Middle frontal gyrus (tissue), 1 donor: ENCODE results near the gene NFIA.

Source experiments
- DNase-seq: peaks from one replicate; pipeline ENCODE4 v3.0.0-alpha.2; 2015; ENCODE audit warnings: low spot score; ENCODE audit errors: extremely low spot score

Gene NFIA

GRCh38 chr1:61244114-61244513, 161.8 kb downstream of the NFIA start:
- DNase-seq = no peak

- DNase-seq = no peak
Observed at GRCh38 chr1:61245696-61246400, 163.5 kb downstream of the NFIA start.

DNA sequence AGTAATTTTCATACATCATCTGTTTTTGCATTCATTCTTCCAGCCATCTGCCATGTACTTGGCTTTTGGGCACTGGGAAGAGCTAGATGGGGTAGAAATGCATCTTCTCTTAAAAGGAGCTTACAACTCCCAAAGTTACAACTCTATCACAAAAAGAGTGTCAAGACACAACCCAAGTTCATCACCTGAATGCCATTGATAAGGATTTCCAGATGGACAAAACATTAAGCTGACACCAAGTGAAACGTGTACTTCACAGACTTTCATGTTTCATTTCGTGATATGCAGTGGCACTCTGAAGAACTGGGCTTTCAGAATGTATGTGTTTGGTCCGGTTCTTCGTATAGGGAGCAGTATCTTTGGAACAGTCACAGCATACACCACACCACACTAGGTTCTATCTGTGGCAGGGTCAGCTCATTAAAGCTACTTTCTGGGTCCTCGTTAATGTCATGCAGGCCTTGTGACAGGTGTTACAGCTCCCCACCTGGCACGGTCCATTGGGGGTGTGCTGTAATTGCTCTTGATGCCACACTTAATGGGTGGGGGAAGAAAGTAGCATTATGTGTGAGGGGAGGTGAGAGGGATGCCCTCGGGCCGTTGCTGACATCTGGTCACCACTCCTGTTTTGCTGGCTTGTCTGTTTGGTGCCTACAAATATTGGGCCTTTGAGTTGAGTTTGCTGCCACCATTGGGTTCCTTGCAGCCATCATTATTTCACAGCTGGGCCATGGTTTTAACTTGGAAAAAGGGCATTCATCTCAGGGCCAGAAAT, 164.9 kb downstream of the NFIA start:
- no peak for DNase-seq

- no peak for DNase-seq
Observed at GRCh38 chr1:61247881-61248752, 165.8 kb downstream of the NFIA start.

DNA sequence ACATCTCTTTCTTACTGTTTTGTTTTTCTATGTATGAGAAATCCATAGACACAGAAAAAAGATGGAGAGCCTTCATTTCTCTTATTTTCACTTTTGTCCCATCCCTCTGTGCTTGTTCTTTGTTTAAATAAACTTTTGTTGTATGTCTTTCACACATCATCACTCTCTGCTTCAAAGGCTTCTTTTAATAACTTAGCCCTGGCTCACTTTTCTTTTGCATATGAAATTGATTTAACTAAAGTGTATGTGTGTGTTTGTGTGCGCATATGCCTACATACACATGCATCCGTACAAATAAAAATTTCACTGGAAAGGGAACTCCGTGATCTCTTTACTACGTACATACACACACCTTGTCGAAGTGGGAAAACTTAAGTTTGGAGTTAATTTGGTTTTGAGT, 168.6 kb downstream of the NFIA start:
- no peak for DNase-seq

DNA sequence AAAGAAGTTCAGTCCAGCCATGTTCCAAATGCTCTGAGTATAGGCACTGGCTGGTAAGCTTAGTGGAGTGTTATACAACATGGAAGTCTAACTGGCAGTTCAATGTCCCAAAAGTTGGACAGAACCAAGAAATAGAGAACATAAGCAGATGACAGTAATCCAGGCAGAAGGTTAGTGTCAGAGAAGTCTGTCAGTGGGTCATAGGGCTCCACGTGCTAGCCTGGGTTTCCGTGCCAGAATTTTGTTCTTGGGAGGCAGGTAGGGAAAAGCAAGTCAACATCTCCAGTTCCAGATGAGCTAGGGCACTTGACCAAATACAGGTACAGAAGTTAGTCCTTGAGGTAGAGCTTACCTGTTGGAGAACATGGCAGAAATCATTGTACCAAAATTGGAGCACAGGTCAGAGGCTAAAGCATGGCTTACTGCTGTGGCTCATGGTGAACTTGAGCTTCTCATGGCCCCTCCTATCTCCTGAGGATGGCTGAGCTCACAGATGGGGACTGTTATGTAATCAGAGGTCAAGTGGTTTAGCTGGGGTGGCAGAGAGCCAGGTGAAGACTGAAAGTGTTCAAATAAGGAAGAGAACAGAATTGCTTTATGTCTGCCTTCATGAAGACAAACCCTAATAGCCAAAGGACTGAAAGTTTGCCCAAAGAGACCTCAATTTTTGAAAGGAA, 170.8 kb downstream of the NFIA start:
- no peak for DNase-seq

- DNase-seq = no peak
Observed at GRCh38 chr1:61253912-61254633, 171.7 kb downstream of the NFIA start.

- DNase-seq = no peak
Observed at GRCh38 chr1:61254634-61255357, 172.4 kb downstream of the NFIA start.

DNA sequence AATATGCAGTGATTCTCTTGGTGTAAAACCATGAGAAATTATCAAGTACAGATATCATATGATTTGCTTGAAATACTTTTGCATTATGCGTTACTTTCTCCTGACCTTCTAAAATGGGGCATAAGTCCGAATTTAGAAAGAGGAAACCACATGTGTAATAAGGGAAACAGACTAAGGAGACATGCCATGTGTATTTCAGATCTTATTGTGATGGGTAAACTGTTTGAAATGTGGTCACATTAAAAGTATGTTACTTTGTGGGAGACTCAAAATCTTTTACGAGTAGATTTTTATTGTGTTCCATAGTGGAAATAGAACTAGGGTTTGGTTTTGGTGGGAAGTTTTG, 173.0 kb downstream of the NFIA start:
- no peak for DNase-seq

- no peak for DNase-seq
Observed at GRCh38 chr1:61259379-61260148, 177.2 kb downstream of the NFIA start.

DNA sequence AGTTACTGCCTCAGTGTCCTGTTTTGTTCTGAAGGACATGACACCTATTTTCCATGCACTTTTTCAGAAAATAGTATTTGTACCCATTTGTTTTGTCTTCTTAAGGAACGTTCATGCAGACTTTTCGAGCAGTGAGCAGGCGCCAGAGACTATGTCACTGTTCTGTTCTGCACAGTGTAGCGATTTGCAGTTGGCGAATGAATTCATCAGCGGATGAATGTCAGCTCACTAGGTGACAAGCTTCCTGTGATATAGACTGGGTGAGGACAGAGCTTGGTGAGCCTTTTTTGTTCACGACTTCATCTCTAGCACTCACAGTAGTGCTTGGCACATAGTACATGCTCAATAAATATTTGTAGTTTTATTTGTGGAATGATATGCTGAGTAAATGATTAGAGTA, 177.8 kb downstream of the NFIA start:
- no peak for DNase-seq

DNA sequence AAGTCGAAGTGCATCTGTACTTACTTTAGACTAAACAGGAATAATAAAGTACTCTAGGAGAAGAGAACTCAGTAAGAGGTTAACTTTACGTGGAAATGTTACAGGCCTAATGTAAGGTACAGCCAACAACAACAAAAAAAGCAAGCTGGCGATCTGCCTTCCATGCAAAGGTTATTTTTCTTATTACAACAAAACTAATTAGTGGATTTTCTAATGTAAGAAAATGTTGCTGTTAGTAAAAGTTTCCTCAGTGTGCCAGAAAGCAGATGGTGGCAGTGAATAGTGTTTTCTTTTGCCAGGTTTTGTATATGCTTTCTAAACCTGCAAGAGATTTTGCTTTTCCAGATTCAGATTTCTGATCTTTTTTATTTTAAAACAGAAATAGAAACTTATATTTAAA, 179.2 kb downstream of the NFIA start:
- no peak for DNase-seq

DNA sequence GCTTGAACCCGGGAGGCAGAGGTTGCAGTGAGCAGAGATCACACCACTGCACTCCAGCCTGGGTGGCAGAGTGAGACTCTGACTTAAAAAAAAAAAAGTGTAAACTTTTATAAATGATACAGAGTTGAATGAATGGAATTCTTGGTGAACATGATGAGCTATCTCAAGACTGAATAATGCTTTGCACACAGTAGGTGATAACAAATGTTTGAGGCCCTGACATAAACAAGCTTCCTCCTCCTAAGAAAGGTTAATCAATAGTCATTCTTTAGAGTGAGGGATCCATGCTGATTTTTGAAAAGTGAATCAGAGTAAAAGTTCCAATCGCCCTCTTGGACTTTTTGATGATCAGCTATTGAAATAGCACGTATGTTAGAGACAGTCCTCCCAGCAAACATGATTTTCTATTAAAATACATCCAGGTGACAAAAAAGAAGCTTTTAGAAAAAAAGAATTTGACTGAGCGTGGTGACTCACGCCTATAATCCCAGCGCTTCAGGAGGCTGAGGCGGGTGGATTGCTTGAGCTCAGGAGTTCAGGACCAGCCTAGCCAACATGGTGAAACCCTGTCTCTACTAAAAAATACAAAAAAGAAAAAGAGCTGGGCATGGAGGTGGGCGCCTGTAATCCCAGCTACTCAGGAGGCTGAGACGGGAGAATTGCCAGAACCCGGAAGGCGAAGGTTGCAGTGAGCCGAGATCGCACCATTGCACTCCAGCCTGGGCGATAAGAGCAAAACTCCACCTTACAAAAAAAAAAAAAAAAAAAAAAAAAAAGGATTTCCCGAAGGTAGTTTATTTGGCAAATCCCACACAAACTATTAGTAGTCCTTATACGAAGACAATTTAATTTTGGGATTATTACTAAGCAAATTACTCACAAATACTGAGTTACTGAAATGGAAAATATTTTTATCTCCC, 181.8 kb downstream of the NFIA start:
- no peak for DNase-seq

GRCh38 chr1:61264825-61265242, 182.5 kb downstream of the NFIA start:
- DNase-seq = no peak

GRCh38 chr1:61265665-61266064, 183.3 kb downstream of the NFIA start:
- DNase-seq = no peak

- DNase-seq = no peak
Observed at GRCh38 chr1:61266738-61267137, 184.4 kb downstream of the NFIA start.

GRCh38 chr1:61268546-61269240, 186.3 kb downstream of the NFIA start:
- peak; percentile 14 for DNase-seq

- no peak for DNase-seq
Observed at GRCh38 chr1:61269602-61270001, 187.2 kb downstream of the NFIA start.
